Endothelial cell (in vitro differentiated cells): Measurements from ENCODE around the gene PAM. TPM values are rescaled to one million over a fixed set of nuclear protein-coding genes. Genes with fewer than 3 reads are reported as not detected.
"Not testable (repeated sequence)": the region's sequence is repeated elsewhere in the genome, so short reads cannot be mapped to it uniquely, and the experiment has no call there.

Experiments
- DNase-seq: peaks from one replicate; pipeline ENCODE4 v3.0.0; 2021; ENCODE audit warnings: low spot score
- H3K27ac Mint-ChIP-seq: one replicate; pipeline ENCODE4 v1.8.0; 2021; ENCODE audit warnings: mixed read lengths, inconsistent platforms; ENCODE audit not compliant: unreplicated experiment
- H3K27me3 Mint-ChIP-seq: one replicate; pipeline ENCODE4 v1.8.0; 2021; ENCODE audit warnings: mild to moderate bottlenecking, moderate library complexity, mixed read lengths, inconsistent platforms; ENCODE audit not compliant: unreplicated experiment
- H3K36me3 Mint-ChIP-seq: one replicate; pipeline ENCODE4 v1.8.0; 2021; ENCODE audit warnings: mild to moderate bottlenecking, low read depth, mixed read lengths, inconsistent platforms; ENCODE audit not compliant: unreplicated experiment
- H3K4me1 Mint-ChIP-seq: one replicate; pipeline ENCODE4 v1.8.0; 2021; ENCODE audit warnings: mild to moderate bottlenecking, mixed read lengths, inconsistent platforms; ENCODE audit not compliant: unreplicated experiment
- H3K4me3 Mint-ChIP-seq: one replicate; pipeline ENCODE4 v1.8.0; 2021; ENCODE audit warnings: mild to moderate bottlenecking, mixed read lengths, inconsistent platforms; ENCODE audit not compliant: unreplicated experiment
- H3K9me3 Mint-ChIP-seq: one replicate; pipeline ENCODE4 v1.8.0; 2021; ENCODE audit warnings: mixed read lengths, inconsistent platforms; ENCODE audit not compliant: unreplicated experiment
- CTCF ChIP-seq: fragments of 200-600 bp; sonication (generic); IDR thresholded peaks from one replicate; pipeline ENCODE4 v1.5.0; 2021; ENCODE audit warnings: antibody characterized with exemption; ENCODE audit not compliant: unreplicated experiment
- total RNA-seq: library from RNA; stranded (reverse); fragmentation: NEBNext Ultra II Directional; extraction: Animal tissue kit (Norgen Biotek cat#: 25700); gene quantifications from one replicate; pipeline ENCODE4 v1.2.1, GENCODE V29; 2021; ENCODE audit not compliant: unreplicated experiment

The PAM gene
- total RNA-seq, 1 donor from 2014 or later = 255 TPM

DNA sequence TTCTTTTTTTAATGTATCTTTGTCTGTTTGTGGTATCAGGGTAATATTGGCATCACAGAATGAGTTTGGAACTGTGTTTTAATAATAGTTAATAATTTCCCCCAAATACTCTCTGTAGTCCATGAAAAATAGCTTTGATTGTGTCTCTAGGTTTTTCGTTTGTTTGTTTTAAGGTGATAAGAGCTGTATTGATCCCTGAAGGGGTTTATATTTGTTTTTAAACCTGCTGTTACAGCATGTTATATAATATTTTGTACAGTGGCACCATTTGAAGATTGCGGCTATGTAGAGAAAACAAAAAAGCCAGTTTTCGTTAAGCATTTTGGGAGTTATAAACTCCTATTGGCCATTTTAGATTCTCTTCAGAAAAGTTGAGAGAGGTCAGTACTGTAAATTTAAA lies 15.7 kb downstream of the PAM start:
- no peaks in the 10 kb centered on the region for H3K36me3 Mint-ChIP-seq
- DNase-seq = no peak
- no peak overlapping the region for H3K27ac Mint-ChIP-seq
- no peaks in the 10 kb centered on the region for H3K9me3 Mint-ChIP-seq
- H3K4me3 Mint-ChIP-seq = no peak overlapping the region
- no peaks in the 10 kb centered on the region for H3K27me3 Mint-ChIP-seq
- no peak for TF ChIP-seq CTCF
- no peaks in the 10 kb centered on the region for H3K4me1 Mint-ChIP-seq

GRCh38 chr5:102771435-102771834 lies 16.3 kb downstream of the PAM start:
- DNase-seq = no peak
- Mint-ChIP-seq H3K36me3 (no peaks in the 10 kb centered on the region), H3K4me3 (no peak overlapping the region), H3K27me3 (no peaks in the 10 kb centered on the region), H3K4me1 (no peaks in the 10 kb centered on the region), H3K9me3 (no peaks in the 10 kb centered on the region), H3K27ac (no peak overlapping the region)
- no peak for TF ChIP-seq CTCF

GRCh38 chr5:102772273-102772672 lies 17.2 kb downstream of the PAM start:
- Mint-ChIP-seq H3K36me3 (no peaks in the 10 kb centered on the region), H3K4me3 (no peak overlapping the region), H3K27me3 (no peaks in the 10 kb centered on the region), H3K4me1 (no peaks in the 10 kb centered on the region), H3K9me3 (no peaks in the 10 kb centered on the region), H3K27ac (no peak overlapping the region)
- no peak for DNase-seq
- no peak for TF ChIP-seq CTCF

DNA sequence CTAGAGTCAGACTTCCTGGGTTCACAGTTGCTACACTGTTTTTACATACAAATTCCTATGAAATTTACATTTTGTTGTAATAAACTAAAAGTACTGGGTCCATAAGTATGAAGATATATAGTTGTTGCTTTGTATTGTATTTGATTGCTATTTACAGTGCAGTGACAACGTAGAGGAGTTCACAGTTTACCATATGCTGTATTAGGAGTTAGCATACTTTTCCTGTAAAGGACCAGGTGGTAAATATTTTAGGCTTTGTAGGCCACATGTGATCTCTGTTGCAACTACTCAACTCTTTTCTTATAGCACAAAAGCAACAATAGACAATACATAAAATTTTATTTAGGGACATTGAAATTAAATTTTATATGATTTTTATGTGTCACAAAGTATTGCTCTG lies 18.0 kb downstream of the PAM start:
- no peak for TF ChIP-seq CTCF
- H3K27ac Mint-ChIP-seq = no peak overlapping the region

GRCh38 chr5:102775756-102776155 lies 20.7 kb downstream of the PAM start:
- H3K4me1 Mint-ChIP-seq, H3K9me3 Mint-ChIP-seq, H3K27me3 Mint-ChIP-seq, H3K36me3 Mint-ChIP-seq, DNase-seq, H3K4me3 Mint-ChIP-seq, H3K27ac Mint-ChIP-seq: not testable (repeated sequence)

More for the DNA sequence above, 18.0 kb downstream of the PAM start:
- Mint-ChIP-seq H3K9me3 (no peaks in the 10 kb centered on the region), H3K36me3 (no peaks in the 10 kb centered on the region), H3K4me1 (no peaks in the 10 kb centered on the region), H3K4me3 (no peak overlapping the region), H3K27me3 (no peaks in the 10 kb centered on the region)
- no peak for DNase-seq

- no peaks in the 10 kb centered on the region for H3K36me3 Mint-ChIP-seq
- DNase-seq = no peak
- H3K9me3 Mint-ChIP-seq = no peaks in the 10 kb centered on the region
- H3K4me1 Mint-ChIP-seq = no peaks in the 10 kb centered on the region
- H3K4me3 Mint-ChIP-seq = no peak overlapping the region
- H3K27me3 Mint-ChIP-seq = no peaks in the 10 kb centered on the region
- TF ChIP-seq CTCF = no peak
- H3K27ac Mint-ChIP-seq = no peak overlapping the region
These were observed 22.0 kb downstream of the PAM start for GRCh38 chr5:102777099-102777498.
